OCI-LY7 (cell line): ENCODE data around the gene CTDSP1. TPM values are rescaled to one million over a fixed set of nuclear protein-coding genes. Genes with fewer than 3 reads are reported as not detected.

Source experiments
- BruUV-seq: library from RNA; stranded (reverse); fragments of 400-500 nt; replicated peaks from 2 replicates; lab custom pipeline; 2021; lab: Mats Ljungman, UMichigan
- CTCF ChIA-PET: fragments of 300-600 bp; sonication (Branson Sonifier 250); formaldehyde crosslinking; loops from one replicate; lab custom pipeline; 2022; ENCODE audit warnings: antibody characterized with exemption; ENCODE audit not compliant: unreplicated experiment; lab: Charles Lee
- POLR2A ChIA-PET: fragments of 300-600 bp; sonication (Branson Sonifier 250); formaldehyde crosslinking; loops from one replicate; lab custom pipeline; 2022; ENCODE audit warnings: antibody characterized with exemption; lab: Charles Lee
- DNase-seq: peaks from one replicate; pipeline ENCODE4 v3.0.0-alpha.2; 2015; ENCODE audit warnings: low spot score
- H2AFZ ChIP-seq: fragments of 200-600 bp; sonication (generic), shearing (Covaris generic); 2 replicates; pipeline ENCODE4 v1.6.1; 2014; ENCODE audit warnings: mild to moderate bottlenecking, antibody characterized with exemption, low read length, moderate library complexity
- H3K27ac ChIP-seq: fragments of 200-600 bp; sonication (generic); 2 replicates; pipeline ENCODE4 v1.5.1; 2014; ENCODE audit warnings: mixed run types, low read depth, mild to moderate bottlenecking, moderate library complexity, low read length, inconsistent platforms; ENCODE audit not compliant: poor library complexity, severe bottlenecking
- H3K36me3 ChIP-seq: fragments of 200-600 bp; sonication (generic); 2 replicates; pipeline ENCODE4 v1.6.1; 2014; ENCODE audit warnings: mild to moderate bottlenecking, antibody characterized with exemption, low read length, moderate library complexity, mixed read lengths; ENCODE audit not compliant: insufficient read depth
- H3K4me1 ChIP-seq: fragments of 200-600 bp; sonication (generic); 2 replicates; pipeline ENCODE4 v1.5.1; 2014; ENCODE audit warnings: mild to moderate bottlenecking, low read length; ENCODE audit not compliant: insufficient read depth, poor library complexity, severe bottlenecking
- H3K4me2 ChIP-seq: fragments of 200-600 bp; sonication (generic); 2 replicates; pipeline ENCODE4 v1.6.1; 2014; ENCODE audit warnings: mild to moderate bottlenecking, low read length
- H3K4me3 ChIP-seq: fragments of 200-600 bp; sonication (generic); 2 replicates; pipeline ENCODE4 v1.5.1; 2014; ENCODE audit warnings: mild to moderate bottlenecking, low read depth, low read length; ENCODE audit not compliant: poor library complexity, severe bottlenecking
- H3K79me2 ChIP-seq: fragments of 200-600 bp; sonication (generic); 2 replicates; pipeline ENCODE4 v1.6.1; 2016; ENCODE audit warnings: low read depth, mild to moderate bottlenecking, low read length, moderate library complexity, mixed read lengths; ENCODE audit not compliant: insufficient read depth
- H3K9me2 ChIP-seq: fragments of 200-600 bp; sonication (generic); 2 replicates; pipeline ENCODE4 v1.6.1; 2016; ENCODE audit warnings: mild to moderate bottlenecking, low read length, mixed read lengths; ENCODE audit not compliant: insufficient read depth
- H3K9me3 ChIP-seq: fragments of 200-600 bp; sonication (generic); 2 replicates; pipeline ENCODE4 v1.6.1; 2014; ENCODE audit warnings: mild to moderate bottlenecking, mixed run types, low read length, mixed read lengths
- H4K20me1 ChIP-seq: fragments of 200-600 bp; sonication (generic); 2 replicates; pipeline ENCODE4 v1.6.1; 2014; ENCODE audit warnings: mild to moderate bottlenecking, antibody characterized with exemption, low read length, moderate library complexity, mixed read lengths; ENCODE audit not compliant: insufficient read depth
- EZH2phosphoT487 ChIP-seq: fragments of 200-600 bp; sonication (generic); IDR thresholded peaks from 2 replicates; pipeline ENCODE4 v1.6.1; 2018; ENCODE audit warnings: low read depth, borderline replicate concordance, mild to moderate bottlenecking, mixed run types, antibody characterized with exemption, low read length, moderate library complexity, mixed read lengths
- intact Hi-C: fragments of 100-400 bp; cut with micrococcal nuclease; formaldehyde crosslinking; loops from one replicate; pipeline ENCODE4 v1.10.0; 2022; ENCODE audit not compliant: unreplicated experiment
- total RNA-seq, 2 experiments: library from RNA; depleted of rRNA in 1 of 2; stranded (reverse); fragments of >200 nt in 1 of 2; shearing (Covaris generic) in 1 of 2; gene quantifications; 2 replicates each; pipeline ENCODE4 v1.2.3, GENCODE V29; 2014 to 2022
- TF ChIP-seq, protein P1 (sequence below): fragments of 200-600 bp; sonication (generic); conservative IDR thresholded peaks from 2 replicates; pipeline ENCODE4 v1.5.1; 2014; ENCODE audit warnings: mild to moderate bottlenecking, antibody characterized with exemption, low read length, moderate library complexity, mixed read lengths

CTDSP1 gene
- total RNA-seq, 2 experiments from 2014 or later = 95.3 to 152 TPM

DNA sequence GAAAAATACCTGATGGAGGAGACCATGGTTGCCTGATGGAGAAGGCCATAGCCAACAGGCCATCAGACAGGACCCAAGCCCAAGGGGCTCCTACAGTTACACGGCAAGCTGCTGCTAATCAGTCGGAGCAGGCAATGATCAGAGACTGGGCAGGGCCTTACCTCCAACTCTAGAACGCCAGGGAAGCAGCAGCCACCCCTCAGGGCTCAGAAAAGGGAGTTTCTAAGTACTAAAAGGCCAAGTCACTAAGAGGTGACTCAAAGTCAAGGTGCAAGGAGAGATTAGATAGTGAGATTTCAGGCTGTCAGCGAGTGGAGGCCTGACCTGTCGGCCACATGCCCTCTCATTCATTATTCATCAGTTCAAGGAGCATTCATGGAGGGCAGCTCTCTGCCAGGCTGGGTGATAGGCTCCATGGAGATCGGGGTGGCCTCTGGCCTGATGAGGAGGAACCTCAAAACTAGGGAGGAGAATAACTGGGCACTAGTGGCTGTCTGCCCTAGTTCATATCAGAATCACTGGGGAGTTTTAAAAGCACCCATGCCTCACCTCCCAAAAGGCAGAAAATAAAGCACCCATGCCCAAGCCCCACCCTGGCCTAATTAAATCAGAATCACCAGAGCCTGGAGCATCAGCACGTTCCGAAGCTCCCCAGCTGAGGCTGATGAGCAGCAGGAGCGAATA, 22.9 kb downstream of the CTDSP1 start:
- intact Hi-C loops = no loop called here
- H3K27ac ChIP-seq = no peak overlapping the region
- no TSS peak for BruUV-seq
- no peak overlapping the region for H3K4me3 ChIP-seq
- no peaks in the 10 kb centered on the region for H3K79me2 ChIP-seq
- no peaks in the 10 kb centered on the region for H3K9me2 ChIP-seq
- H3K9me3 ChIP-seq = no peaks in the 10 kb centered on the region
- H3K4me2 ChIP-seq = no peak overlapping the region
- H3K36me3 ChIP-seq = no peaks in the 10 kb centered on the region
- H4K20me1 ChIP-seq = no peaks in the 10 kb centered on the region
- TF ChIP-seq, protein P1, sequence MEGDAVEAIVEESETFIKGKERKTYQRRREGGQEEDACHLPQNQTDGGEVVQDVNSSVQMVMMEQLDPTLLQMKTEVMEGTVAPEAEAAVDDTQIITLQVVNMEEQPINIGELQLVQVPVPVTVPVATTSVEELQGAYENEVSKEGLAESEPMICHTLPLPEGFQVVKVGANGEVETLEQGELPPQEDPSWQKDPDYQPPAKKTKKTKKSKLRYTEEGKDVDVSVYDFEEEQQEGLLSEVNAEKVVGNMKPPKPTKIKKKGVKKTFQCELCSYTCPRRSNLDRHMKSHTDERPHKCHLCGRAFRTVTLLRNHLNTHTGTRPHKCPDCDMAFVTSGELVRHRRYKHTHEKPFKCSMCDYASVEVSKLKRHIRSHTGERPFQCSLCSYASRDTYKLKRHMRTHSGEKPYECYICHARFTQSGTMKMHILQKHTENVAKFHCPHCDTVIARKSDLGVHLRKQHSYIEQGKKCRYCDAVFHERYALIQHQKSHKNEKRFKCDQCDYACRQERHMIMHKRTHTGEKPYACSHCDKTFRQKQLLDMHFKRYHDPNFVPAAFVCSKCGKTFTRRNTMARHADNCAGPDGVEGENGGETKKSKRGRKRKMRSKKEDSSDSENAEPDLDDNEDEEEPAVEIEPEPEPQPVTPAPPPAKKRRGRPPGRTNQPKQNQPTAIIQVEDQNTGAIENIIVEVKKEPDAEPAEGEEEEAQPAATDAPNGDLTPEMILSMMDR = no peak
- TF ChIP-seq EZH2phosphoT487 = no peak
- CTCF ChIA-PET = no interaction called here
- H2AFZ ChIP-seq = no peak overlapping the region
- H3K4me1 ChIP-seq = no peaks in the 10 kb centered on the region
- DNase-seq = no peak
- POLR2A ChIA-PET = interaction anchor here (0.6 kb wide), 2 partner anchors 25 to 42 kb away, joined by 3 read pairs; no protein-coding TSS in a partner anchor

DNA sequence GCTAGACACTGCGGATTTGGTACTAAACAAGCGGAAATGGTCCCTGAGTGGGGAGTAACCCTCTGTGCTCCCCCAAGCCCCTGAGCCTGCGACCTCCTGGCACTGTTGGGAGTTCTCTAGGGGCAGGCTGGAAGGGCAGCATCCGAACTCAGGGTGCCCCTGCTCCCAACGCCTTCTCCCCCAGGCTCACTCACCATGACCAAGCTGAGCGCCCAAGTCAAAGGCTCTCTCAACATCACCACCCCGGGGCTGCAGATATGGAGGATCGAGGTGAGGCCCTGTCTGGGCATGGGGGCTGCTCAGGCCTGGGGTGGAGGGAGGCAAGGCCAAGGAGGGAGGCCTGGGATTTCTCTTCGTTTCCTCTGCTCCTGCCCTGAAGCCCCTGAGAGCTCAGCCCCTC, 23.9 kb downstream of the CTDSP1 start:
- CTCF ChIA-PET = no interaction called here
- Histone ChIP-seq H3K4me2 (no peak overlapping the region), H3K27ac (no peak overlapping the region), H3K4me3 (no peak overlapping the region), H4K20me1 (no peaks in the 10 kb centered on the region), H3K9me2 (no peaks in the 10 kb centered on the region), H3K79me2 (no peaks in the 10 kb centered on the region), H3K4me1 (no peaks in the 10 kb centered on the region), H3K36me3 (no peaks in the 10 kb centered on the region), H3K9me3 (no peaks in the 10 kb centered on the region), H2AFZ (no peak overlapping the region)
- no peak for DNase-seq
- TF ChIP-seq, protein P1 = no peak
- TF ChIP-seq EZH2phosphoT487 = no peak
- no TSS peak for BruUV-seq
- POLR2A ChIA-PET = no interaction called here
- intact Hi-C loops = no loop called here

DNA sequence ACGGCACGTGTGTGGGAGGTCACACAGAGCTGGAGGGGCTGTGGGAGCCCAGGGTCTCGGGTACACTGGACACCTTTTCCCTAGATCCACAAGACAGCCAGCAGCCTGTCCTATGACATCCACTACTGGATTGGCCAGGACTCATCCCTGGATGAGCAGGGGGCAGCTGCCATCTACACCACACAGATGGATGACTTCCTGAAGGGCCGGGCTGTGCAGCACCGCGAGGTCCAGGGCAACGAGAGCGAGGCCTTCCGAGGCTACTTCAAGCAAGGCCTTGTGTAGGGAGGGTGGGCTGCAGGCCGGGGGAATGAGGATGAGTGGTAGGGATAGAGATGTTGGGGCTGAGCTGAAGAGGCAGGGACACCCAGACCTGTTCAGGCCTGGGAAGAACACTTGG, 25.9 kb downstream of the CTDSP1 start:
- ChIA-PET CTCF (no interaction called here), POLR2A (interaction anchor here (0.7 kb wide), 1 partner anchor 160 kb away, joined by 4 read pairs; no protein-coding TSS in a partner anchor)
- H3K4me2 ChIP-seq = no peak overlapping the region
- H3K4me1 ChIP-seq = no peaks in the 10 kb centered on the region
- H3K9me2 ChIP-seq = no peaks in the 10 kb centered on the region
- H3K79me2 ChIP-seq = no peaks in the 10 kb centered on the region
- no peak for TF ChIP-seq EZH2phosphoT487
- TF ChIP-seq, protein P1 = no peak
- BruUV-seq = no TSS peak
- intact Hi-C loops = no loop called here
- H4K20me1 ChIP-seq = no peaks in the 10 kb centered on the region
- H3K4me3 ChIP-seq = no peak overlapping the region
- no peak for DNase-seq
- no peaks in the 10 kb centered on the region for H3K9me3 ChIP-seq
- H2AFZ ChIP-seq = no peak overlapping the region
- no peaks in the 10 kb centered on the region for H3K36me3 ChIP-seq
- no peak overlapping the region for H3K27ac ChIP-seq
